Aorta (tissue), 5 donors: ENCODE results near the gene ZNF263. TPM values are rescaled to one million over a fixed set of nuclear protein-coding genes. Genes with fewer than 3 reads are reported as not detected.
"Not testable (repeated sequence)": the region's sequence is repeated elsewhere in the genome, so short reads cannot be mapped to it uniquely, and the experiment has no call there.

Experiments used
- ATAC-seq: fragments of 200-7000 bp; cut with Tn5 transposase; one replicate; pipeline ENCODE4 v1.9.1; 2022; ENCODE audit warnings: moderate library complexity; ENCODE audit not compliant: low FRiP score
- DNase-seq, 2 donors: peaks; one replicate each; pipeline ENCODE4 v3.0.0-alpha.2; 2020
- H3K27ac ChIP-seq, 2 donors: one replicate each; pipeline ENCODE4 v1.5.1; 2013; ENCODE audit warnings: low read length in 2 of 2, mild to moderate bottlenecking in 2 of 2, moderate library complexity in 2 of 2, control low read depth in 1 of 2, inconsistent platforms in 1 of 2, low read depth in 1 of 2
- H3K27me3 ChIP-seq, 2 donors: one replicate each; pipeline ENCODE4 v1.6.1; 2013; ENCODE audit warnings: control low read depth in 1 of 2, low read length in 1 of 2, mild to moderate bottlenecking in 1 of 2, moderate library complexity in 1 of 2; ENCODE audit not compliant: insufficient read depth in 2 of 2, control insufficient read depth in 1 of 2
- H3K36me3 ChIP-seq, 2 donors: one replicate each; pipeline ENCODE4 v1.6.1; 2013; ENCODE audit warnings: control low read depth in 1 of 2, low read length in 1 of 2, mild to moderate bottlenecking in 1 of 2; ENCODE audit not compliant: insufficient read depth in 2 of 2, control insufficient read depth in 1 of 2
- H3K4me1 ChIP-seq, 2 donors: one replicate each; pipeline ENCODE4 v1.6.1; 2013; ENCODE audit warnings: low read length in 2 of 2, control low read depth in 1 of 2, mild to moderate bottlenecking in 1 of 2, moderate library complexity in 1 of 2; ENCODE audit not compliant: insufficient read depth in 2 of 2, control insufficient read depth in 1 of 2
- H3K4me3 ChIP-seq, 2 donors: one replicate each; pipeline ENCODE4 v1.5.1; 2013; ENCODE audit warnings: low read length in 2 of 2, control low read depth in 1 of 2, mild to moderate bottlenecking in 1 of 2
- H3K9me3 ChIP-seq: one replicate; pipeline ENCODE4 v1.6.1; 2013; ENCODE audit warnings: mild to moderate bottlenecking, low read length; ENCODE audit not compliant: control insufficient read depth
- WGBS, 2 donors: extraction: QIAGEN DNeasy Blood & Tissue Kit; methylation state at CpG; one replicate each; pipeline ENCODE4 v1.1.7; 2013; 5-methylcytosine and 5-hydroxymethylcytosine counted together
- intact Hi-C, 2 donors: fragments of 100-400 bp; cut with DNase I; formaldehyde crosslinking; loops; one replicate each; pipeline versions ENCODE4 v1.14.2 to v1.15.0; 2022
- polyA plus RNA-seq, 2 donors: library from polyadenylated mRNA; stranded (reverse); fragments of 200-250 nt; gene quantifications; one replicate each; pipeline ENCODE4 v1.2.3, GENCODE V29; 2013
- total RNA-seq, 2 donors: library from RNA; stranded (reverse); fragmentation: NEBNext Ultra II Directional; extraction: Animal tissue kit (Norgen Biotek cat#: 25700); gene quantifications; one replicate each; pipeline ENCODE4 v1.2.1, GENCODE V29; 2021
- donor health status: healthy with polysubstance abuse.
- donor health status: Bipolar disorder and iron deficiency.
- donor health status: DM: no; HTN: no; CAD: no.
- donor health status: DM: no; HTN: no; CAD: no.
- donor health status: DM: yes; HTN: yes; CAD: no.

The ZNF263 gene
- total and polyA plus RNA-seq, 4 donors = 8.3 to 27.4 (median 21.7) TPM

DNA sequence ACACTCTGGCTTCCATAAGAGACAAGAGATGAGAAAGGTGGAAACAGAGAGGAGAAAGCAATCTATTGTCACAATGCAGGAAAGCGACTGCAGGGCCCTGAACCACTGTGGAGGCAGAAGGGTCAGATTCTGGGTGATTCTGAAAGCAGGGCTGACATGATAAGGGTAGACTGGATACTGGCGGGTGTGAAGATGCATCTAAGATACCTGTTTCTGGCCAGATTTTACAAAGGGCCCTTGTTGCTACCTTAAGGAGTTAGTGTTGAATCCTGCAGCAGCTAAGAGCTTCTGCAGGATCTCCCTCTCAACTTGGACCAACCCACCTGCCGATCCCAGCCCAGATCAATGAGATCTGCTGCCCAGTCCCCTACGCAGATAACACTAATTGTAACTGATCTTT, 20.8 kb upstream of the ZNF263 start:
- H3K36me3 ChIP-seq = no peaks in the 10 kb centered on the region
- no peaks in the 10 kb centered on the region for H3K9me3 ChIP-seq
- intact Hi-C loops = no loop called here
- DNase-seq (no peak), ATAC-seq (no peak)
- WGBS, 2 donors = 94 to 99% methylated on average over 4 of the region's 4 CpGs
- H3K27ac ChIP-seq = no peak overlapping the region
- H3K4me3 ChIP-seq = no peak overlapping the region
- no peaks in the 10 kb centered on the region for H3K27me3 ChIP-seq
- no peaks in the 10 kb centered on the region for H3K4me1 ChIP-seq

DNA sequence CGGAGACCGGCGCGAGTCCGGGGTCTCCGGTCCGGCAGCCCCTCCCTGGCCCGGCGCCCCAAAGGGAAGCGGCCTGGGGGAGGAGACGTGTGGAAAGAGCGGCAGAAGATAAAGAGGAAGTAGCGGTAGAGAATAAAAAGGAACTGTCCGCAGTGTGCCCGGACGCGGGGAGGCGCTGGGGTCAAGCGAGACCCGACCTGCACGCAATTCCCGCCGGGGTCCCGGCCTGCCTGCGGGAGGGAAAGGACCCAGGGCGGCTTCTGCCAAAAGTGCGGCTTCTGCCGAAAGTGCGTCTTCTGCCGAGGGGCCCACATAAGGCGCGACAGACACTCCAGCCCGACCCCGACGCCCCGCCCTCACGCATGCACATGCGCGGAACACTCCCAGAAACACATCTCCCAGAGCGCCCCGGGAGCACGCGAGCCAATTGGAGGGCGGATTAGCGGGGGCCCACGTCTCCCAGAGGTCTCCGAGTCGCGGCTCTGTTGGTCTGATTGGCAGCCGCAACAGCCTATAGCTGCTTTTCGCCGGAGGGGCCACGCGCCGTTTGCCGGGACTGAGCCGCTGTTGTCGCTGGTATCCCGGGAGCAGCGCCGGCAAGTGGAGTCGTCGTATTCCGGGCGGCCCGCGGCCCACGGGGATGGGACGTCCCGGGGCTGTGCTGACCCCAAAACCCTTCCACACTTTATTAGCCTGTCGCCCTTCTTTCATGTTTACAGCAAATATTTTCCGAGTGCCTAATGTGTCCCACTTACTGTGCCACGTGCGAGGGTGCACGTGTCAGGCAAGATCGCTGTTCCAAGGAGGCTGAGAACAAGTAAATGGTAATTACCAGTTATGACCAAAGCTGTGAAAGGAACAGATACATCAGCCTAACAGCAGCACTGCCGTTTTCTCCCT, 18.9 kb upstream of the ZNF263 start:
- no peaks in the 10 kb centered on the region for H3K9me3 ChIP-seq
- intact Hi-C loops = no loop called here
- WGBS, 2 donors = 1% methylated on average over 68 to 77 of the region's 77 CpGs

DNA sequence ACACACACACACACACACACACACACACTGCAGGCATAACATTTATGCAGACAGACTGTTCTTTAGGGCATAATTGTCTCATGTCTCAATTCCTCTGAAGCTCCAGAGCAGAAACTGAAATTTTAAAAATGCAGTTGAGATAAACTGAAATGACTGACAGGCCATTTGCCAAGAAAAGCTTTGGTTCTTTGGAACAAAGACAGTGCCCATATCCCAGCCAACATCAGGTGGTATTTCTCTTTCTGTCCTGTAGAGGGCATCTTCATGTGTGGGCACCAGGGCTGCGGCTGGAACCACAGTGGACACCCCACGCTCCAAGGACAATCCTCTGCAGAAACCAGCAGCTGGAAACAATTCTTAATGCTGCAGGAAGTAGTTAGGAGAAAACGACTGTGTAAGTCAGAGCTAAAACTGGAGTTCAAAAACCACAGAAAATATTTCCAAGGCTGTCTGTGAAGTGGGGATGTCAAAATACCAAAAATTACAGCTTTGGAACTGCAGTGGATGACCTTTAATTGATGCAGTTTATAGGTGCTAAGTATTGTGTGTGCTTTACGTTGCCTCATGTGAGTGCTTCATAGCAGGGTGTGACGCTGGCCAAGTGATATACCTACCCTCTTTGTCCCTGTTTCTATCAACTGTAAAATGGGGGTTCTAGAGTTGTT, 16.3 kb upstream of the ZNF263 start:
- Histone ChIP-seq H3K4me1 (no peaks in the 10 kb centered on the region), H3K9me3 (no peaks in the 10 kb centered on the region), H3K4me3 (no peak overlapping the region), H3K36me3 (peaks cover 0 to 3% of the 10 kb centered on the region in 2 donors), H3K27ac (no peak overlapping the region), H3K27me3 (no peaks in the 10 kb centered on the region)
- DNase-seq (peak in 1 of 2 donors; percentile 66), ATAC-seq (no peak)
- intact Hi-C loops = loop anchor here in 1 of 2 donors (2.0 kb wide), 1 partner anchor 16 kb away; the partner anchor contains the start of gene ZNF263
- WGBS, 2 donors = 28 to 30% methylated on average over 5 of the region's 5 CpGs

More for the DNA sequence above, 18.9 kb upstream of the ZNF263 start:
- peaks cover 0 to 3% of the 10 kb centered on the region in 2 donors for H3K36me3 ChIP-seq
- peak; percentile 99 for DNase-seq
- H3K27ac ChIP-seq = peak overlapping the region; percentile 47 to 87
- ATAC-seq = peak; percentile 97
- peak overlapping the region; percentile 60 to 81 for H3K4me3 ChIP-seq
- no peaks in the 10 kb centered on the region for H3K27me3 ChIP-seq
- no peaks in the 10 kb centered on the region for H3K4me1 ChIP-seq

DNA sequence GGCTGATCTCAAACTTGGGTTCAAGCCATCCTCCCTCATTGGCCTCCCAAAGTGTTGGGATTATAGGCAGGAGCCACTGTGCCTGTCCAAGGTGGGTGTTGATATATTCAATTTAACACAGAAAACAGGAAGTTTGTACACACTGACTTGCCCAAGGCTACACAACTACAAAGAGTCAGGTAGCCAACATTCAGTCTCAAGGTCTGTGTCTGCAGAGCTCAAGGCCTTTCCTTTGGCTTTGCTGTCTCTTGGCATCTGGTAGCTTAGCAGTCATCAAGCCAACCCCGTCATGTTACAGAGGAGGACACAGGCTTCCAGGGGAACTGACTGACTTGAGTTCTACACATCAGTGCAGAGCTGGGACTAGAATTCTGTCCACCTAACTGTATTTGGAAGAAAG, 15.0 kb upstream of the ZNF263 start:
- intact Hi-C loops = no loop called here
- ATAC-seq = no peak
- no peak for DNase-seq
- WGBS, 2 donors = 32 to 38% methylated on average over 1 of the region's 1 CpG
- H3K4me1 ChIP-seq = no peaks in the 10 kb centered on the region
- H3K9me3 ChIP-seq = no peaks in the 10 kb centered on the region
- no peak overlapping the region for H3K4me3 ChIP-seq
- H3K27ac ChIP-seq = no peak overlapping the region
- peaks cover 0 to 3% of the 10 kb centered on the region in 2 donors for H3K36me3 ChIP-seq
- H3K27me3 ChIP-seq = no peaks in the 10 kb centered on the region

DNA sequence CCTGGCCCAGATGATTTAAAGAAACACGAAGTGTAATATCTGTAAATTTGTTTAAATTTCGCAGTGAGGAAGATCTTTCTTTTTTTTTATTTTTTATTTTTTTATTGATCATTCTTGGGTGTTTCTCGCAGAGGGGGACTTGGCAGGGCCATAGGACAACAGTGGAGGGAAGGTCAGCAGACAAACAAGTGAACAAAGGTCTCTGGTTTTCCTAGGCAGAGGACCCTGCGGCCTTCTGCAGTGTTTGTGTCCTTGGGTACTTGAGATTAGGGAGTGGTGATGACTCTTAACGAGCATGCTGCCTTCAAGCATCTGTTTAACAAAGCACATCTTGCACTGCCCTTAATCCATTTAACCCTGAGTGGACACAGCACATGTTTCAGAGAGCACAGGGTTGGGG, 12.6 kb upstream of the ZNF263 start:
- H3K4me1 ChIP-seq, H3K27me3 ChIP-seq, intact Hi-C loops, ATAC-seq, H3K27ac ChIP-seq, H3K36me3 ChIP-seq, H3K9me3 ChIP-seq, H3K4me3 ChIP-seq, DNase-seq: not testable (repeated sequence)
- WGBS, 2 donors = 81 to 82% methylated on average over 5 of the region's 5 CpGs

DNA sequence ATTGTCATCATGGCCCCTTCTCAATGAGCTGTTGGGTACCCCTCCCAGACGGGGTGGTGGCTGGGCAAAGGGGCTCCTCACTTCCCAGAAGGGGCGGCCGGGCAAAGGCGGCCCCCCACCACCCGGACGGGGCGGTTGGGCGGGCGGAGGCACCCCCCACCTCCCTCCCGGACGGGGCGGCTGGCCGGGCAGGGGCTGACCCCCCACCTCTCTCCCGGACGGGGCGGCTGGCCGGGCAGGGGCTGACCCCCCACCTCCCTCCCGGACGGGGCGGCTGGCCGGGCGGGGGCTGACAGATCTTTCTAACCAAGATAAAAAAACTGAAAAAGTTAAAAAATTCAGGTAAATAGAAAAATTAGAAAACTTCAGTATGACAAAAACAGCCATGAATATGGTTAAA, 12.0 kb upstream of the ZNF263 start:
- WGBS, 2 donors = 91 to 94% methylated on average over 22 of the region's 22 CpGs
- ATAC-seq, H3K4me1 ChIP-seq, H3K36me3 ChIP-seq, H3K4me3 ChIP-seq, H3K9me3 ChIP-seq, DNase-seq, intact Hi-C loops, H3K27me3 ChIP-seq, H3K27ac ChIP-seq: not testable (repeated sequence)

DNA sequence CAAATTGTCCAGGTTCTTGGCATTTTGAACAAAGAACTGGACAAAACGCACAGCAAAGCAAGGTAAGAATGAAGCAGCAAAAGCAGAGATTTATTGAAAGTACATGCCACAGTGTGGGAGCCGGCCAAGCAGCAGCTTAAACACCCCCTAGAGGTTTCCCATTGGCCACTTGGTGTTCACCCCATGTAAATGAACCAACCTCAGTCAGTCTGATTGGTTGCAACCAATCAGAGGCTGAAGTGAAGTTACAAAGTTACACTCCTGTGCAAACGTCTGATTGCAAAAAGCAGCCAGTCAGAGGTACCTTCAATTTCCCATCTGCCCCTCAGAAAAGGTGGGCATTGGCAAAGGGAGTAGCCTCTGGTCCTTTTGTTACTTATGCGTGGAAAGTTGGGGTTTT, 8.8 kb upstream of the ZNF263 start:
- H3K4me3 ChIP-seq = no peak overlapping the region
- WGBS, 2 donors = 40 to 42% methylated on average over 4 of the region's 4 CpGs
- H3K27ac ChIP-seq = no peak overlapping the region
- H3K36me3 ChIP-seq = no peaks in the 10 kb centered on the region
- no peaks in the 10 kb centered on the region for H3K27me3 ChIP-seq
- no peaks in the 10 kb centered on the region for H3K9me3 ChIP-seq
- ATAC-seq = no peak
- DNase-seq = no peak
- H3K4me1 ChIP-seq = no peaks in the 10 kb centered on the region
- intact Hi-C loops = no loop called here

GRCh38 chr16:3274947-3275346, 8.3 kb upstream of the ZNF263 start:
- no peak for DNase-seq
- Histone ChIP-seq H3K4me1 (no peaks in the 10 kb centered on the region), H3K4me3 (no peak overlapping the region), H3K36me3 (no peaks in the 10 kb centered on the region), H3K27ac (no peak overlapping the region), H3K9me3 (no peaks in the 10 kb centered on the region), H3K27me3 (no peaks in the 10 kb centered on the region)
- ATAC-seq = no peak
- intact Hi-C loops = loop anchor here in 1 of 2 donors (5.0 kb wide), 1 partner anchor 43 kb away; no protein-coding TSS in a partner anchor
